GM18907 (cell line): ENCODE data around the gene DACH1.

Experiments used
- ATAC-seq: cut with Tn5 transposase; IDR thresholded peaks from one replicate; pipeline ENCODE4 v1.9.1; 2021; ENCODE audit warnings: mild to moderate bottlenecking, moderate library complexity; ENCODE audit not compliant: unreplicated experiment

The DACH1 gene

DNA sequence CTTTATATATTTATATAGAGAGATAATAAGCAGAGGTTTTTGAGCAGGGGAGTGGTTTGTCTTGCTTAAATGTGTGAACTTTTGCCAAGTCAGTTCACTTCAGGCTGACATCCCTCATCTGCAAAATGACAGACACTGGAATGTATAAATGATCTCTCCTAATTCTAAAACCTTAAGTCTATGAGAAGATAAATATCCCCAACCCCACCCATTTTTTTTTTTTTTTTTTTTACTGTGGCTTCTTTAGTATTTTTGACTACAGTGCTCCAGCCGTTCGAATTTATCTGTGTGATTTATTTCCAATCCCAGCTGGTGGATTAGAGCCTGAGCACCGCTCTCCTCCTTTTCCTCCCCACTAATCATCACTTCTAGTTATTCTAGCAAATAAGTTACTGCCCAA lies 234.8 kb downstream of the DACH1 start:
- ATAC-seq: no peak

GRCh38 chr13:71629167-71629566 lies 237.8 kb downstream of the DACH1 start:
- no peak for ATAC-seq

- ATAC-seq: no peak
These were observed 240.4 kb downstream of the DACH1 start for GRCh38 chr13:71626421-71627117.

DNA sequence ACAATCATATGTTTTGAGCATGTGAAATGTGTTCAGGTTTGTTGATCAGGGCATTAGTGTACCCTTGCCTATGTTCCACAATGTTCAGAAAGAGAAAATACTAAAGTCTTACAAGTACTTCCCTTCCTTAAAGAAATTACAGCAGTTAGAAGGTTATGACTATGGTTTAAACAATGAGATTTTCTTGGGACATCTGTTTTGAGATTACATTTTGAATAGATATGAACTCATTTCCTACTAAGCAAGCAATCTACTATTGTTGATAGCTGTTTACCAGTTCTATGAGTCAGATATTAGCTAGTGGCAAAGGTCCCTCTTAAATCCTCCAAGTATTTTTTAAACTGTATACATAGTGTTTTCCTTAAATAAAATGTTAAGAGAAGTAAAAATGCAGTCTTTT lies 241.3 kb downstream of the DACH1 start:
- ATAC-seq: no peak

DNA sequence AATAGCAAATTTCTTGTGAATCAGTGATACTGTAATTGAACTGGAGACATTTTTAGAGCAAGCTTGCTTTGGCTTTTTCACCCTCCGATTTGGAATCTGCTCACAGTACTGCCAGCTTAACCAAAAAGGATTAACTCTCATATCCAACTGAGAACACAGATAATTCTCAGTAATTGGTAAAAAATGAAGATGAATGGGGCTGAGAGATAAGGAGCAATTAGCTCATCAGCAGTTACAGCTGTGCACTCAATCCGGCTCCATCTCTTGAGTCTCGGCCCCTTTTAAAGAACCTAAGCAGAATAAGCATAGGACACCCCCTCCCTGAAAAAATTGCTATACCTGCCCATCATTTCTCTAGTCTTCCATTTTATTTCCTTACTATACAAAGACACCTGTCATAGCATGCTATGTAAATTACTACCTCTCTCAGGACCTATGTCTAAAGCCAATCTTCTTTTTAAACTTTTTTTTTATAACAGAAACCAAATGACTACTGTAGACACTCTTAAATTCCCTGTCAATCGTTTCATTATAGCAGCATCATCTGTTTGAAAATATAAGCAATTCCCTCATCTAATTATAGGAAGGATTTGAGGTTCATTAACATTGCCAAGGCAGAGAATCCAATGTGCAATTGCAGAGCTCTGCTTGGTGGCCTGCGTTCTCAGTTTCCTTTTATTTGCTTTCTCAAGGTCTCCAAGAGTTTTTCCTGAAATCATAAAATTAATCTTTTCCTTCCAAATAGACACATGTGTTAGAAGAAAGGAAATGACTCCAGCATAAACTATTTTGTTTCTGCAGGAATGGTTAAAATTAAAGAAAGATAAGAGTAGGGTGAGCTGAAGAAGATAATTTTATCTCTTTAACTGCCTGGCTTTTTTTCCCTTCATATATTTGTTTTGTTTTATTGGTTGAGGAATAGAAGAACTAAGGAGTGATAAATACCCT lies 242.1 kb downstream of the DACH1 start:
- ATAC-seq: no peak

GRCh38 chr13:71621174-71622124 lies 245.6 kb downstream of the DACH1 start:
- ATAC-seq: no peak

GRCh38 chr13:71619096-71619495 lies 247.9 kb downstream of the DACH1 start:
- no peak for ATAC-seq

GRCh38 chr13:71618159-71618558 lies 248.8 kb downstream of the DACH1 start:
- no peak for ATAC-seq

- no peak for ATAC-seq
These were observed 249.7 kb downstream of the DACH1 start for GRCh38 chr13:71617265-71617664.

GRCh38 chr13:71613066-71613745 lies 253.8 kb downstream of the DACH1 start:
- ATAC-seq: no peak

DNA sequence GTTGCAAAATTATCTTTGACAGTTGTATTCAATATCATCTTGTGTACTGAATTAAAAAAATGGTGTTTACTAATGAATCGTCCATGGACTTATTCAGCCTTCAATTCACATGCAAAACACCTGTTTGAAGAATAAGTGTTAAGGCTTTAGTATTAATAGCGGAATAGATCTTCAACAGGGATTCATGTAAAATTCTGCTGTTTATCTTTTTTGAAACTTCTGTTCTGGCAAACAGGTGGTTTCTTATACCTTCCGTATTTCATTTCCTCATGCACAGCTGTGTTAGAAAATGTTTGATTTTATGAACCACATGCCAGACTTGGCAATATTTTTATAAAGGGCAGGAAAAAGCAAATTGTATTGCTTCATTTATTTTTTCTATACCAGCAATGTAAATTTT lies 255.7 kb downstream of the DACH1 start:
- ATAC-seq: no peak

DNA sequence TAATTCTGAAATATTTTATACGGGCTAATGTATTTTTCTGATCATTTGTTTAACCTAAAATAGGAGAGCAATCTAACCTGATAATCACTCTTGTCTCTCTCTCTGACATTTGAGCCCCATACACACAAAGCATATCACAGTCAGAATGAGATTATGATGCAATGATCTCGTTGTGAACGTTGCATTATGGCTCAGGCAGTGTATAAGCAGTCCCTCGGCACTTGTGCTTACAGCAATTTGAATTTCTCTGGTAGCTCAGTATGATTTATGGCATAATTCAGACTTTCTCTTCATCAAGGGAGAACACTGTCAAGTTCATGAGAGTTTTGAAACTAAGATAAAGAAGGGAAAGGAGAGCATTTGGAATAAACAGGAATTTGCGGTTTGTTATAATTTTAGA lies 256.1 kb downstream of the DACH1 start:
- ATAC-seq: no peak

GRCh38 chr13:71609271-71609670 lies 257.7 kb downstream of the DACH1 start:
- no peak for ATAC-seq

DNA sequence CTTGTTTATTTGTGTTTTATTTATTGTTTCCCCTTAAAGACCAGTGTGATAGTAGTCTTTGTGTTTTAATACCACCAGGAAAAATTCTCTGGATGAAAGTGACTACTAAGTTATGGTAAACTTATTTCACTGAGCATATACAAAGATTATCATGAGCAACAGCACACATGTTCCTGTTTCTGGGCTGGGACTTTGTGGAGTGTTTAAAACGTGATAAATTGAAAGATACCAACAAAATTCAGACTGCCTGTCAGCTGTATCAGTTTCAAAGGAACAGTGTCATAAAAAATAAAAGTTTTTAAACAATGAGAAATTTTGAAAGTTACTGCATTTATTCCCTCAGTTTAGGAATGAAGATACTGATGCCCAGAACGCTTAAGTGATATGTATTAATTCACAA lies 259.4 kb downstream of the DACH1 start:
- ATAC-seq: no peak

DNA sequence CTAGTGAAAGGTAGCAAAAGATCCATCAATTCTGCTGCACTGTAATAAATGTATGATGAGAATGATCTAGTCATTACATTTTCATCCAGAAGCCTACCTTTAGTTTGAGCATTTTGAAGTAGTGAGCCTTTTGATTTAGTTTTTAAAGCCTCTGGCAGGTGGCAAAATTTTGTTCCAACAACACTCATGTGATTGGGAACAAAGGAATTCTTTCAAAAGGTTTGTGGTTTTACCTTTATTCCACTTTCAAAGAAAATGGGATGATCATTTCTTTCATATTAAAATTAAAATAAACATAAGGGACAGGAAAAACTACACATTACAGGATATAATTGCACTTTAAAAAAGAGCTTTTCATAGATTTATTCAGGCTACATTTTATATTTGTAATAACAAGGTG lies 260.2 kb downstream of the DACH1 start:
- no peak for ATAC-seq

DNA sequence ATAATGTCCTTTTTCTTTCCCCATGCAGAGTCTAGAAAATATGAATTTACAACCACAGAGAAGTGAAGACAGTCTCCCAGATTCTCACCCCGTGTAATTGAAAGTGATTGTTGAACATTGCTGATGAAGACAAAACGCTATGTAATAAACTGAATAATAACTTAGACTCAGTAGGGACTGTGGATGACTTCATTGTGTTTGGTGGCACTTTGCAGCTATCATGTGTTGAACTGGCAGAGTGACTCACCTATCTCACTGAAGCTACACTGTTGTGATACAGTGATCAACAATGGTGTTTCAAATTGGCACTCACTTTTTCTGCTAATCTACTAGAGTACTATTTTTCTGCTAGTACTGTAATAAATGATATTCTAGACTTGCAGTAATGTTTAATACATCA lies 261.3 kb downstream of the DACH1 start:
- ATAC-seq: no peak

- ATAC-seq: no peak
These were observed 263.7 kb downstream of the DACH1 start for GRCh38 chr13:71603255-71603654.

GRCh38 chr13:71602344-71602743 lies 264.7 kb downstream of the DACH1 start:
- ATAC-seq: no peak

DNA sequence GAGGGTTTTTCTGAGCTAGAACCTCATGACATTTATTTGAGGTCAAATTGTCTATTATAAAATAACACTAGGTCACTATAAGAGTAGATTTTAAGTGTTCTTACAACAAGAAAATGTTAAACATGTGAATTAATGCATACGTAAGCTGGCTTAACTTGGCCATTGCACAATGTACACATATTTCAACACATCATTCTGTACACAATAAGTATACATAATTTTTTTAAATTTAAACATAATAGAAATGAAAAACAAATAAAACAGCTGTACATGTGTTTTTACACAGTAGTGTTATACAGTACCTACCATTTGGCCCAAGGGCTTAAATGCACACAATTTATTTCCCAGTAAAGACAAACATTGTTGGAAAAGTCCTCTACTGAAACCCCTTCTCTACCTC lies 269.9 kb downstream of the DACH1 start:
- no peak for ATAC-seq

DNA sequence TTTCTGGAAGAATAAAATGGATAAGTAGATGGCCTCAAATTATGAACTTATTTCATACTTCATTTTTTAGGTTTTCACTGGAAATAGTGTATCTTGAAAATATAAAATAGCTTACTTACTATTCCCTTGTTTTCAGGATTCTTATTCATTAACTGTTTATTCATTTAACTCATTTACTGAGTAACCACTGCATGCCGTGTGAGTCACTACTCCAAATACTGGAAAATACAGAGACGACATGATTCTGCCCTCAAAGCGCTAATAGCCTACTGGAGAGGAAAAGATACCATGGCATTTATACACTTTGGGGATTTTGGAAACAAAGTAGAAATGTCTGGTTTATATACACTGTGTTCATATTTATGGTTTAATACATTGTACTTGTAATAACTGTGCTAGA lies 270.9 kb downstream of the DACH1 start:
- no peak for ATAC-seq

- no peak for ATAC-seq
These were observed 273.4 kb downstream of the DACH1 start for GRCh38 chr13:71593566-71593965.
